Transverse colon (tissue), 4 donors: ENCODE measurements around the gene CHSY1. TPM values are rescaled to one million over a fixed set of nuclear protein-coding genes. Genes with fewer than 3 reads are reported as not detected.
A peak's percentile ranks its signal among the peaks of the same experiment; 100 is the strongest.

Experiments
- DNase-seq: peaks from one replicate; pipeline ENCODE4 v3.0.0-alpha.2; 2019
- H3K27ac ChIP-seq, 4 donors: fragments of 200-600 bp; sonication (generic); 2 replicates each; pipeline ENCODE4 v1.5.1; 2016 to 2018; ENCODE audit warnings: inconsistent platforms in 4 of 4
- H3K27me3 ChIP-seq: fragments of 200-600 bp; sonication (generic); 2 replicates; pipeline ENCODE4 v1.5.1; 2017; ENCODE audit warnings: inconsistent platforms
- H3K36me3 ChIP-seq, 4 donors: fragments of 200-600 bp; sonication (generic); 2 replicates each; pipeline ENCODE4 v1.5.1; 2017 to 2019; ENCODE audit warnings: inconsistent platforms in 4 of 4
- H3K4me1 ChIP-seq, 4 donors: fragments of 200-600 bp; sonication (generic); 2 replicates each; pipeline ENCODE4 v1.5.1; 2017 to 2020; ENCODE audit warnings: inconsistent platforms in 4 of 4
- H3K4me3 ChIP-seq, 4 donors: fragments of 200-600 bp; sonication (generic); 1 replicate in 1 of 4; 2 replicates in 3 of 4; pipeline versions ENCODE4 v1.5.1 to v1.6.1; 2017 to 2019; ENCODE audit warnings: inconsistent platforms in 4 of 4
- H3K9me3 ChIP-seq, 2 donors: fragments of 200-600 bp; sonication (generic); 2 replicates each; pipeline ENCODE4 v1.5.1; 2017 to 2019; ENCODE audit warnings: inconsistent platforms in 2 of 2
- EP300 ChIP-seq: sonication (generic); formaldehyde crosslinking; IDR thresholded peaks from one replicate; pipeline ENCODE4 v1.6.1; 2017; ENCODE audit warnings: antibody characterized with exemption, low read depth
- POLR2A ChIP-seq: fragments of 450-650 bp; IDR thresholded peaks from one replicate; pipeline ENCODE4 v1.6.1; 2016; ENCODE audit warnings: antibody characterized with exemption, mild to moderate bottlenecking, moderate library complexity
- POLR2AphosphoS5 ChIP-seq, 3 donors: sonication (generic); formaldehyde crosslinking; IDR thresholded peaks; one replicate each; pipeline ENCODE4 v1.6.1; 2016; ENCODE audit warnings: antibody characterized with exemption in 3 of 3
- WGBS, 2 donors: methylation state at CpG; one replicate each; pipeline ENCODE4 v1.1.5; 2018; ENCODE audit warnings: low coverage in 1 of 2; 5-methylcytosine and 5-hydroxymethylcytosine counted together
- in situ Hi-C, 4 donors: fragments of 200-750 bp; cut with MboI; loops; one replicate each; pipeline versions ENCODE4 v1.15.0 to v1.15.1; 2017; ENCODE audit warnings: low sequenced_read_pairs in 3 of 4, low pct_ligation_motif_present in 1 of 4, low pct_unique_long_range_greater_than_20kb in 1 of 4
- intact Hi-C: fragments of 100-400 bp; cut with DNase I; formaldehyde crosslinking; loops from one replicate; pipeline ENCODE4 v1.15.1; 2023; ENCODE audit warnings: low total_unique reads
- total RNA-seq, 4 donors: library from RNA; depleted of rRNA; stranded (reverse); fragments of >200 nt; gene quantifications; one replicate each; pipeline ENCODE4 v1.1.0, GENCODE V29; 2016
- TF ChIP-seq, protein P1 (sequence below), 5 experiments: fragments of 200-600 bp in 3 of 5; fragments of 450-650 bp in 2 of 5; sonication (generic) in 3 of 5; IDR thresholded peaks; 1 replicate in 2 of 5; 2 replicates in 3 of 5; pipeline ENCODE4 v1.5.1; 2016 to 2017; ENCODE audit warnings: antibody characterized with exemption in 5 of 5, inconsistent platforms in 3 of 5, mild to moderate bottlenecking in 2 of 5, moderate library complexity in 1 of 5

Gene CHSY1
- total RNA-seq, 4 donors from 2014 or later: 4.0 to 33.7 (median 11.8) TPM

DNA sequence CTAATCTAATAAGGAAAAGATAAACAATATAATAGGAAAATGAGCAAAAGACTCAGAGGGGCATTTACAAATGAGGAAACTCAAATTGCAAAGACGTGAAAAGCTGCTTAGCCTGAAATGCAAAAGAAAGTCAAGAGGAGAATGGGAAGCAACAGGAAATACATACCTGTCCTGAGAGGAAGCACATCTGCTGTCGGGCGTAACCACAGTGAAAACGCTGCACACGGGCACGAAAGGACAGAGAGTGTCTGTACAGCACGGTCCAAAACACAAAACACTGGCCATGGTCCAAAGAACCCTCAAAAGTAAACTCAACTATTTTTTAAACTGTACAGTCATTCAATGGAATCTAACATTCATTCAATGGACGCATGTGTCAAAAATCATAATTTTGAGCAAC, 100.6 kb downstream of the CHSY1 start:
- H3K27me3 ChIP-seq: no peaks in the 10 kb centered on the region
- TF ChIP-seq, protein P1, sequence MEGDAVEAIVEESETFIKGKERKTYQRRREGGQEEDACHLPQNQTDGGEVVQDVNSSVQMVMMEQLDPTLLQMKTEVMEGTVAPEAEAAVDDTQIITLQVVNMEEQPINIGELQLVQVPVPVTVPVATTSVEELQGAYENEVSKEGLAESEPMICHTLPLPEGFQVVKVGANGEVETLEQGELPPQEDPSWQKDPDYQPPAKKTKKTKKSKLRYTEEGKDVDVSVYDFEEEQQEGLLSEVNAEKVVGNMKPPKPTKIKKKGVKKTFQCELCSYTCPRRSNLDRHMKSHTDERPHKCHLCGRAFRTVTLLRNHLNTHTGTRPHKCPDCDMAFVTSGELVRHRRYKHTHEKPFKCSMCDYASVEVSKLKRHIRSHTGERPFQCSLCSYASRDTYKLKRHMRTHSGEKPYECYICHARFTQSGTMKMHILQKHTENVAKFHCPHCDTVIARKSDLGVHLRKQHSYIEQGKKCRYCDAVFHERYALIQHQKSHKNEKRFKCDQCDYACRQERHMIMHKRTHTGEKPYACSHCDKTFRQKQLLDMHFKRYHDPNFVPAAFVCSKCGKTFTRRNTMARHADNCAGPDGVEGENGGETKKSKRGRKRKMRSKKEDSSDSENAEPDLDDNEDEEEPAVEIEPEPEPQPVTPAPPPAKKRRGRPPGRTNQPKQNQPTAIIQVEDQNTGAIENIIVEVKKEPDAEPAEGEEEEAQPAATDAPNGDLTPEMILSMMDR (IDR thresholded peaks at IDR 0.05): no peak
- TF ChIP-seq POLR2AphosphoS5 (IDR thresholded peaks at IDR 0.05) (no peak), POLR2A (no peak), EP300 (no peak)
- no peak overlapping the region for H3K4me3 ChIP-seq
- no peaks in the 10 kb centered on the region for H3K4me1 ChIP-seq
- no peaks in the 10 kb centered on the region for H3K36me3 ChIP-seq
- 57 to 58% methylated on average over 8 of the region's 8 CpGs for WGBS, 2 donors
- H3K9me3 ChIP-seq: no peaks in the 10 kb centered on the region
- in situ Hi-C loops: no loop called here
- intact Hi-C loops: no loop called here
- H3K27ac ChIP-seq: no peak overlapping the region
- peak; percentile 42 for DNase-seq

DNA sequence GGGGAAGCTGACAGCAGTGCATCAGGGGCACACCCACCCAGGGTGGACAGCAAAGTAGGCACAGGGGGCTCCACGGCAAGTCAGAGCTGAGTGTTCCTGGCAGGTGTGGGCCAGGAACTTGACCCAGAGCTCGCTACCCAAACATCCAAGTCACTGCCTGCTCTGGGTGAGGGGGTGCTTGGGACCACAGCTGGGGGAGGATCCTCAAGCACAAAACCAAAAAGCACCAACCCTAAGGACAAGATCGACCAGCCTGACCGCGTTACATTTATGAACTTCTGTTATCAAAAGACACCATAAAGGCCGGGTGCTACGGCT, 101.2 kb downstream of the CHSY1 start:
- Histone ChIP-seq H3K27ac (no peak overlapping the region), H3K27me3 (no peaks in the 10 kb centered on the region), H3K9me3 (no peaks in the 10 kb centered on the region), H3K36me3 (no peaks in the 10 kb centered on the region), H3K4me3 (no peak overlapping the region), H3K4me1 (no peaks in the 10 kb centered on the region)
- no peak for DNase-seq
- in situ Hi-C loops: no loop called here
- 87% methylated on average over 7 of the region's 7 CpGs; no CpG with 5 or more reads in 1 of the 2 donors for WGBS, 2 donors
- TF ChIP-seq, protein P1 (IDR thresholded peaks at IDR 0.05): no peak
- TF ChIP-seq POLR2AphosphoS5 (IDR thresholded peaks at IDR 0.05) (no peak), POLR2A (no peak), EP300 (no peak)
- intact Hi-C loops: no loop called here

DNA sequence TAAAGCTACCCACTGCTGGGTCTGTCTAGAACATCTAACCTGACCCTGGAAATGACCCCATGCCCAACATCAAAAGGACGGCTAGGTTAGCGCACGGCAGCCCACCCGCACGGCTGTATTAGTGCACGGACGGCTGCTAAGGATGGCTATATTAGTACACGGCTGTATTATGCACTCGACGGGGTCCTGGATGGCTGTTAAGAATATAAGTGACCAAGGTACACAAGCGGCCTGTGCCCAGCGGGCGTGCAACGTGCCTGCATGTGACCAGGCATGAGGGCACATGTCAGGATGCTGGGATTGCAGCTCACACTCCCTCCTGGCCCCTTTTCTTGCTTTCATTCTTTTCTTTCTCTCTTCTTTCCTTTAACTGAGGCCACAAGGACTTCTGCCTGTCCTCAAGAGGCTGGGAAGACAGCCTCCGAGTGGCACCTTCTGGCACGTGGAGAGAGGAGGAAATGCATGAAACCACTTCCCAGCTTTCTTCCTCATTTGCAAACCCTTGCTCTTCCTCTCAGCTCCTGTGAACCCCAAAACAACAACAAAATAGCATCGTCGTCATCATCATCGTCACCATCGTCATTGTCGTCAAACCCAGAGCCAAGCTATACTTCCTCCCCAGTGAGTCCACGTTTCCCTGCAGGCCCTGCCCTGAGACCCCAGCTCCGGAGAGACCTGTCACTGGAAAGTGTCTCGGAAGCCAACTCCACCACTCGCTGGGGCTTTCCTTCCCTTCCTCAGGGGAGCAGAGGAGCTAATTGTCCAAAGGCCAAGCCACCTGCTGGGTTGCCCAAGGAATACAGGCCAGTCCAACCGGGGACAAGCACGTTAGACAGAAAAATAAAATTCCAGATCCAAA, 101.8 kb downstream of the CHSY1 start:
- no peaks in the 10 kb centered on the region for H3K4me1 ChIP-seq
- H3K36me3 ChIP-seq: no peaks in the 10 kb centered on the region
- in situ Hi-C loops (no loop called here), intact Hi-C loops (no loop called here)
- H3K9me3 ChIP-seq: no peaks in the 10 kb centered on the region
- TF ChIP-seq POLR2A (no peak), EP300 (no peak), POLR2AphosphoS5 (IDR thresholded peaks at IDR 0.05) (no peak)
- TF ChIP-seq, protein P1 (IDR thresholded peaks at IDR 0.05): no peak
- DNase-seq: no peak
- H3K4me3 ChIP-seq: no peak overlapping the region
- 88 to 97% methylated on average over 10 to 27 of the region's 27 CpGs for WGBS, 2 donors
- no peak overlapping the region for H3K27ac ChIP-seq
- no peaks in the 10 kb centered on the region for H3K27me3 ChIP-seq

DNA sequence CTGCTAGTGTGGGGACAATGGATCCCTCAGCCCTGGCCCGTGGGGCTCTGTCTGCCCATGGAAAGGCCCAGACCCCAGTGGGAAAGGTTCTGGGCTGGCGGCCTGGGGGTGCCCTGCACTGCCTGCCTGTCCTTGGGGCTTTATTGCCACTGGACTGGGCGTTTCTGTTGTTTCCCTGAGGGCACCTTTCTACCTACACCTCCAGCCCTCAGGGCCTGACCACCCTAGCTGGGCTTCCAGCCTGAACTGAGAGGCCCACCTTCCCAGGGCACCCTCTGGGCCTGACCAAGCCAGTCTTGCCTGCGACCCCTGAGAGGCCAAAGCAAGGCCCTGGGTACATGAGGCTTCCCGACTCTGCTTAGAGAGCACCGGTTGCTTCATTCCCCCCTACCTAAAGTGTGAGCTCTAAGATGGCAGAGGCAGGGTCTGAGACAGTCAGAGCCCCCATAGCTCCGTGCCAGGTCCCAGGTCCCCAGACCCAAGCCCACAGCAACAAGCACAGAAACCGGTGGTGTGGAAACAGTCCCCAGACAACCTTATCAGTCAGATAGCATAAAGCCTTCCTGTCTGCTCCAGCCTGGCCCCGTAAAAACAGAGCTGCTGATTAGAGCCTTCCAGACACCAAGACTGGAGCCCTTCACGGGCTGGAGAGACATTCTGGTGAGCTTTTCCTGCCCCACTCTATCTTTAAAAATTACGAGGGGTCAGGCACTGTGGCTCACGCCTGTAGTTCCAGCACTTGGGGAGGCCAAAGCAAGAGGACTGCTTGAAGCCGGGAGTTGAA, 102.8 kb downstream of the CHSY1 start:
- no peaks in the 10 kb centered on the region for H3K27me3 ChIP-seq
- WGBS, 2 donors: 82% methylated on average over 13 of the region's 13 CpGs; no CpG with 5 or more reads in 1 of the 2 donors
- no peak overlapping the region for H3K4me3 ChIP-seq
- no peaks in the 10 kb centered on the region for H3K4me1 ChIP-seq
- intact Hi-C loops (no loop called here), in situ Hi-C loops (no loop called here)
- TF ChIP-seq, protein P1 (IDR thresholded peaks at IDR 0.05): no peak
- TF ChIP-seq EP300: no peak
- TF ChIP-seq POLR2A: no peak
- no peak for TF ChIP-seq POLR2AphosphoS5 (IDR thresholded peaks at IDR 0.05)
- H3K36me3 ChIP-seq: no peaks in the 10 kb centered on the region
- no peak overlapping the region for H3K27ac ChIP-seq
- H3K9me3 ChIP-seq: no peaks in the 10 kb centered on the region
- no peak for DNase-seq
